CD4-positive, alpha-beta T cell treated with Interleukin-4 for 4 hours (primary cell): ENCODE results near the gene ADARB1.

ENCODE experiments used
- DNase-seq: peaks from one replicate; pipeline ENCODE4 v3.0.0-alpha.2; 2020

Gene ADARB1

DNA sequence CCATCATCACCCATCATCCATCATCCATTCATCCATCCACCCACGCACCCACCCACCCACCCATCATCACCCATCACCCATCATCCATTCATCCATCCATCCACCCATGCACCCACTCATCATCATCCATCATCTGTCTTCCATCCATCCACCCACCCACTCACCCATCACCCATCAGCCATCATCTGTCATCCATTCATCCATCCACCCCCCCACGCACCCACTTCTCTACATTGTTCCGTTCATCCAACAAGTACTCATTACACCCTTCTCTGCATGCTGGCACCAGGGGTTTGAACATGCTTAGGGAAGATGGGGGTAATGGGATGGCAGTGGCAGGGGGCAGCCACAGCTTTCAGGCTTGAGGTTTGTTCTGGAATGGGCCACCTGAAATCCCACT, 82.1 kb downstream of the ADARB1 start:
- no peak for DNase-seq

DNA sequence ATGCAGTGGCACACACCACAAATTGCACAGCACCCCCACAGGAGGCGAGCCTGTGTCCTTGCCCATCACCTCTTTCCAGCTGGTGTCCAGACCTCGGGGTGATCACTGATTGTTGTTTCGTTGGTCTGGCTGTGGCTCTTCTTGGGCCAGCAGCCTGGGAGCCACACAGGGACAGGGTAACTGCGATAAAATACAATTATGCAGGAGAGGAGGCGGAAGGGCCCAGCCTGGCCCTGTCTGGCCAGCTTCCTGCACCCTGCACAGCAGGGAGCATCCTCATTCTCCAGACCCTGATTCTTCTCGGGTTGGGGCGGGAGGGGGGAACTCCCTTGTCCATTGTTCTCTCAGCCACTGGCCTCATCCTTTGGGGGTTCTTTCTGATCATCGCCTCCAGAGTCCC, 83.6 kb downstream of the ADARB1 start:
- DNase-seq, result no peak

DNA sequence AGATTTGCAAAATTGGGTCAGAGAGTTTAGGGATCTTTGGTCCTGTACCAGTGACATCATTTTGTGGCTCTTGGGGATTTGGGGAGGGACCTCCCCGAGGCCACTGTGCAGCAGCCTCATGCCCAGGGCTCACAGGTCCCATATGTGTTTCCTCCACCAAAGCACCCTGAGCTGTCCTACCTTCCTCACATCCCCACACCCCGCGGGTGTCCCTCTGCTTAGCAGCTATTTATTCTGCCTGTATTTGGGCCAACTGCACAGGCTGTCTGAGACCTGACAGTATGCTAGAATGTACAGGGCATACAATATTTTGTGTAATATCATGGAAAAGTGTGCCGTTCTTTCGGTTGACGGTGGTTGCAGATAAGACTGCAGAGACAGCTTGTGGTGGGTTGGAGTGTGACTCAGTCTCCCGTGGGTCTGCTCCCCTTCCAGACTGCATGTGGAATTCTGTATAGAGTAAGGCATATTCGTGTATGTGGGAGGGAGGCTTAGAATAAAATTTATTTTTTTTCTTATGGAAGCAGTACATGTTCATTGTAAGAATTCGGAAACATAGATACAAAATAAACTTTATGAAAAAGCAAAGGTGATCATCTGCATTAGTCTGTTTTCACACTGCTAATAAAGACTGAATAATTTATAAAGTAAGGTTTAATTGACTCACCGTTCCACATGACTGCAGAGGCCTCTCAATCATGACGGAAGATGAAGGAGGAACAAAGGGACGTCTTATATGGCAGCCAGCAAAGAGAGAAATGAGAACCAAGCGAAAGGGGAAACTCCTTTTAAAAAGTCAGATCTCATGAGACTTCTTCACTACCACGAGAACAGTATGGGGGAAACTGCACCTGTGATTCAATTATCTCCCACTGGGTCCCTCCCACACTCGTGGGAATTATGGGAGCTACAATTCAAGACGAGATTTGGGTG, 84.4 kb downstream of the ADARB1 start:
- no peak for DNase-seq

DNA sequence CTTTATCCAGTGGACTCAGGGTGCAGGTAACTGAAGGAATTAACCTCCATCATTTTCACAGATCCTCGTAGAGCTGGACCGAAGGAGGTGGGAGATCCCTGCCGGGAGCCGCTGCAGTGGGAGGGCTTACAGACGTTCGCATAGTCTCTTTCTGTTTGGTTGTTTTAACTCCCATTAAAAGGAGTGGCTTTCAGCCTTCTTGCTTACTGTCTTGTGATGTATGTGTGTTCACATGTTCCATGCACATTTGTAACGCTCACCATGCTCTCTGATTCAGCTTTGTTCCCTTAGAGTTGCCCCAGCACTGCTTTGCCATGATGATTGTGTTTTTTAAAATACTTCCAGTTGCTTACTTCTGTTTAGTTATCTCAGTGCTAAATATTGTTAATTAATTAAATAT, 85.8 kb downstream of the ADARB1 start:
- no peak for DNase-seq

DNA sequence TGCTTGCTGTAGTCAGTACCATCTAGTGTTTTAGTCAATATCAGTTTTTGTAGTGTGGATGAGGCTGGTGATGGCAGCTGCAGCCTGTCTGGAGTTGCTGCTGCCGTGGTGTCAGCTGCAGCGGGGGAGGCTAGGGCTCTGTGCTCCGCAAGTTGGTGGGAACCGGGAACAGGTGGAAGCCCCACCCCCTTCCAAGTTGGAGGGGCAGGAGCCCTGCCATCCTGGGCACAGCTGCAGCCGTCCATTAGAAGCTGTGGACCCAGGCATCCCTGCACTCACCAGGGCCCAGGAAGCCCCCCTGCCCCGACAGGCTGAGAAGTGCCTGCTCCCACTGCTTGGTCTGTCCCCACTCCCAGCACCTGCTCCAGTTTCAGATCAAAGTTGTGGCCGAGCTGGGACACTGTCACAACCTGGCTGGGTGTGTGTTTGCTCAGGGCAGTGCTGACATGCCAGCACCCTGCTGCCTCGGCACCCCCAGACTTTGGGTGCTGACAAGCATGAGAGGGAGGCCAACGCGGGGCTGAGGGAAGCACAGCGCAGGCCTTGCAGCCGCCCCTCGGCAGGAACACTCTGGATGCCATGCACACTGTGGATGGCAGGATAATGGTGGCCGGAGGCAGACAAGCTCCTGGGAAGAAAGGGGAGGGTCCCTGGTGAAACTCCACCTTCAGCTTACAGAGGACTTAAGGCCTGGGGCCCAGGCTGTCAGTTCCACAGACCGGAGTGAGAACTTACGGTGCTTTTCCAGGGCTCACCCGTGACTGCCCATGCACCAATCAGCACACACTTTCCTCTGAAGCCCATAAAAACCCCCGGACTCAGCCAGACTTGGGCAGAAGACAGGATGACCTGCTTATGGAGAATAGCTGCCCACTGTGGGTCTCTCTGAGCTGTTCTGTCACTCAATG, 86.9 kb downstream of the ADARB1 start:
- no peak for DNase-seq

DNA sequence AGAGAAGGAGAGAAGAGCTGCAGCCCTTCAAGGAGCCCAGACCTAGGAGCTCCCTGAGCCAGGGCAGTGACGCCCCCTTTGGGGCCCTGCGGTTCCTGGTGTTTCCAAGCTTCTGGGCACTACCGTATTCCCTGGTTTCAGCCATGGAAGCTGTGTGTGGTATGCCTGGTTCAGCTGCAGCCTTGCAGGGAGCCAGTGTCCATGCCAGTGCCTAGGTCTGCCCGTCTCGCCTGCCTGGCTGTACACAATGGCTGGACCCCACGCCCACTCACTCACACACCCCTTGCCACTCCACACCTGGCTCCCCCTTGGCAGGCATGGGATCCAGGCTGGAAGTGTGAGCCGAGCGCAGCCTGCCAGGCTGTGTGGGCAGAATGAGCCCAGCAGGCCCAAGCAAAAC, 87.7 kb downstream of the ADARB1 start:
- DNase-seq, result no peak

DNA sequence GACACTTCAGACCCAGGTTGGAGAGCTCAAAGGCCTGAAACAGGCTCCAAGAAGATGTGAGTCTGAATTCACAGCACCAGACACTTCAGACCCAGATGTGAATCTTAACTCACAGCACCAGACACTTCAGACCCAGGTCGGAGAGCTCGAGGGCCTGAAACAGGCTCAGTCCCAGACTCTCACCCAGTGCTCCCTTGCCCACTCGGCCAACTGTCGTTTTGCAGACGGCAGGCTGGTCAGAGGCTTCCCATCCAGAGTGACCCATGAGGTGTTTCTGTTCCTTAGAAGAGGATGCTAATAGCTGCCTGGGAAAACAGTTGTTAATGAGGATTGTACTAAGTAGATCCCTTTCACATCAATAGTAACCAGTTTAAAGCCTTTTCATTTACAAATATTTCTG, 88.4 kb downstream of the ADARB1 start:
- no peak for DNase-seq

DNA sequence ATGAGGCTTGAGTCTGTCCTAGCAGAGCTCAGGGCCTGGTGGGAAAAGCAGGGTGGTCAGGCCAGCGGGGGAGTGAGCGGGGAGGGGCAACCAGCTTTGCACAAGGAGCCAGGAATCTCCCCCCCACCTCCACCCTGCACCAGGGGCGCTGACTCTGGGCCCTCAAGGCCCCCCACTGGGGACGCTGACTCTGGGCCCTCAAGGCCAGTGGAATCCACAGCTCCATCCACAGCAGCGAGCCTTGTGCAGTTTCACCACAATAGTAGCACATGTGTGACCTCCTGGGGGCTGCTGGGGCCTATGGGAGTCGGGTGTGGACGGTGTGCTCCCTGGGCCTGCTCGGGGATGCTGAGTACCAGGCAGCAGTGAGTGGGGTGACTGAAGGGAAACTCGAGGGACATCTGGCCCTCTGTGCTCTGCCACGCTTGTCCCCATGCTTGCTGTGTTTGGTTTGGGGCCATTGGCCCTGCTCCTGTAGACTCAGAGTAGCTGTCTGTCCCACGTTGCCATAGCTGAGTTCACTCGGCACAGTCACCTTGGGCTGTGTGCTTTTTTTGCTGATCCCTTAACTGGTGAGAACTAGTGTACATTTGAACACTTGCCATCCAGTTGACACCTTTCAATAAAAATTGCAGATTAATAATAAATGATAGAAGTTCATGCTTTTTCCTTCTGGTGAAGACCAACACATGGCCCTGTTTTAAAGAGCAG, 89.2 kb downstream of the ADARB1 start:
- DNase-seq, result no peak

DNA sequence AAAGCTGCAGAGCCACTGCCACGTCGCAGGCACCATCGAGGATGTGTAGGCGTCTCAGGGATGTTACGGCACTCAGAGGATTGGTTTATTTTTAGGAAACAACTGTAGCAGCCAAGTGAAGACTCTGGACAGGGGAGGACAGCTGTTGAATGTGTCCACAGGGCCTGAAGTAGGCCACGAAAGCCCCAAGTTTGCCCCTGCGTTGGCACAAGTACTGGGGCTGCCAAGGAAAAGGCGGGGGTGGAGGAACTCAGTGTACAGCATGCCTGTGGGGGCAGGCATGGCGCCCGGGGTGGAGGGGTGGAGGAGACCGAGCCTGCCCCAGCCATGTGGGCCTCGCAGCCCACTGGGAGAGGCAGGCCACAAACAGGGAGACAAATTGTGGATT, 89.7 kb downstream of the ADARB1 start:
- DNase-seq, result no peak

DNA sequence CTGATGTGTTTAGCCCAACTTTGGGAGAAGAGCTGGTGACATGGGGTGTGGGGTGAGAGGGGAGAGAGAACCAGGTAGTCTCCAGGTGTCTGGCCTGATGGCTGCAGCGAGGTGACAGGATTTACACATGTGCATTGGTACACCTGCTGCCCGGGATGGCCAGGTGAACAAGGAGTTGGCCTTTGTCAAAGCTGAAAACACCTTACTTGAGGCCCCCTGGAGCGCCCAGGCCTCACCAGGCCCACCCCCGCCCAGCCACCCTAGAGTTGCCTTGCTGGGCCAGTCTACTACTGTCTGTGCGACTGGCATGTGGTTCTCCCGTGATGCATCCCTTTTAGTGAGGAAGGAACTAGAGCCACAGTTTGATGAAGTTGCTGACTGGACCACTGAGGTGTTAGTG, 90.5 kb downstream of the ADARB1 start:
- no peak for DNase-seq

DNA sequence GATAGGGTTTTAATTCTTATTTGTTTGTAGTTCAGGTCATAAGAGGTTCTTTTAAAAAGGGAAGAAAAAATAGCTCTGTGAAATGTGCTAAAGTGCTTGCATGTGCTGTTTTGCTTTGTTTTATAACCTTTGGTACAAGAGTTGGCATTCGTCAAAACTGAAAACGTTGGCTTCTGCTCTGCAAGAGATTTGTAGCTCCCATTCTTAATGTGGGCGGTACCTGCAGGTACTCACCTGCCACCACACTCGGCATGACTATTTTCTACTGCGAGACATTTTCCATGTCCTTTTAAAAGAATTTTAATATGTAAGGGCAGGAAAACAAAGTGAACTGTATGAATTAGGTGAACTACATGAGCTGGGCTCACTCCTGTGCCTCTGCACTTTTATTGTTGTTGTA, 92.6 kb downstream of the ADARB1 start:
- no peak for DNase-seq

DNA sequence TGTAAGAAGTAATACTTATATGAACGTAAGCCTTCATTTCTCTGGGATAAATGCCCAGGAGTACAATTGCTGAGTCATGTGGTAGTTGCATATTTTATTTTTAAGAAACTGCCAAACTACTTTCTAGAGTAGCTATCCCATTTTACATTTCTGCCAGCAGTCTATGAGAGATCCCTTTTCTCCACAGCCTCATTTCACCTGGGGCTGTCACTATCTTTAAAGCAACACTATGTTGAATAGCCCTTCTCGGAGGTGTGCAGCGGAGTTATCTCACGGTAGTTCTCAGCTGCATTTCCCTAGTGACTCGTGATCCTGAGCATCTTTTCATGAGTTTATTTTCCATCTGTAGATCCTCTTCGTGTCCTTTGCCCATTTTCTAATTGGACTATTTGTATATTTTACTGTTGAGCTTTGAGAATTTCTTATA, 93.4 kb downstream of the ADARB1 start:
- DNase-seq, result no peak

DNA sequence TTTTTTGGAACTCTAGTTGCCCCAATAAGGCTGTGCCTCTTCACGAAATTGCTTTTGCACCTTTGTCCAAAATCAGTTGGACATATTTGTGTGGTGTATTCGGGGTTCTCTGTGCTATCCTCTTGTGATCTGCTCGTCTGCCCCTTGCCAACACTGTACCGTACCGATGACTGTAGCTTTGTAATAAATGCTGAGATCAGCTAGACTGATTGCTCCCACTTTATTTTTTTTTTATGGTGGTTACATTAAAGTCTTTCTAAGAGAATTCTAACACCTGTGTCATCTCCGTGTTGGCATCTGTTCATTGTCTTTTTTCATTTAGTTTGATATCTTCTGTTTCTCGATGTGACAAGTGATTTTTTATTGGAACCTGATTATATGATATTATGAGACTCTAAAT, 94.1 kb downstream of the ADARB1 start:
- no peak for DNase-seq

DNA sequence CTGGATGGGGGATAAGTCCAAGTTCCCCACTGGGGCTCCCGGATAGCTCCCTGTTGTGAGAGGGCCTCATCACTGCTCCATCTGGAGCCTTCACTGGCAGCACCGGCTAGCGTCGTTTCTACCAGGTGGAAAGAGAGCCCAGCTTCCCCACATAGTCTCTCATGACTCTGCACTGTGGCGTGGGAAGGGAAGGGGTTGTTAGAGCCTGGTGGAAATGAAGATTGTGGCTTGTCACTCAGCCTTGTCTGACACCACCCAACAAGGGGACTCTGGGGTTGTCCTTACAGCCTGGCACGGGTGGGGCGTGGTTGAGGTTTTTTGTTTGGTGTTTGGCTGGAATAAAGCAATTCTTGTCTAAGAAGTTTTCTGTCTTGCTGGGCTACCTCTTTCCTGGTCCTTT, 94.6 kb downstream of the ADARB1 start:
- DNase-seq, result no peak

DNA sequence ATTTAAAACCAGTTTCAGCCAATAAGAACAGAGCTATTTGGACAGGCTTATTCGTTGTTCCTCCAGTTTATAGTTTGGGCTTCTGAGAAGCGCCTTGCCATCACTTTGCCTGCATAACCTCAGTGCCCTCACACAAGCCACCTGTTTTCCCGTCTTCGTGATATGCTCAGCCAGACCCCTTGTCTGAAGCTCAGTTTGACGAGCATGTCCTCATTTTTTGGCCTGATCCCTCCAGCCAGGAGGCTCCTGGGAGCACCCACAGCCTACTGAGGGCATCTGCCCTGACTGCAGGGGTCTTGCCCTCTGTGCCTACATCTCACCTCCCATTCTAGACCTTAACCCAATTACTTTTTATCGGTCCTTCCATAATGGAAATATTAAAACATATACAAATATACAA, 95.3 kb downstream of the ADARB1 start:
- no peak for DNase-seq

DNA sequence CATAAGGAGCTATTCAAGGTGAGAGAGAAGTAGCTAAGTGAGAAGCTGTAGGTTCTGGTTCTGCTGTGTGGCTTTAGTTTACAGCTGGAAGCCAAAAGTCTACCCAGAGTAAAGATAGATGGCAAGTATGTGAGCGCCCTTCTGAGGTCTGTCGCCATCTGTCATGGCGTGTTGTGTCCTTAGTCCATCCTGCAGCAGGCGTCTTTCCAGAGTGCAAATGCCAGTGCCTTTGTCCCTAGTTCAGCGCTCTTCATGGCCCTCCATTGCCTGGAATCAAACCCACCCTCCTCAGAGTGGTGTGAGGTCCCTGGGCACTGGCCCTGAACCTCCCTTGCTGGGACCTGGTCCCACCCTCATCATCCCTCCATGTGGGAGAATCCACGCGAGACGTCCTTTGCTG, 96.6 kb downstream of the ADARB1 start:
- no peak for DNase-seq

DNA sequence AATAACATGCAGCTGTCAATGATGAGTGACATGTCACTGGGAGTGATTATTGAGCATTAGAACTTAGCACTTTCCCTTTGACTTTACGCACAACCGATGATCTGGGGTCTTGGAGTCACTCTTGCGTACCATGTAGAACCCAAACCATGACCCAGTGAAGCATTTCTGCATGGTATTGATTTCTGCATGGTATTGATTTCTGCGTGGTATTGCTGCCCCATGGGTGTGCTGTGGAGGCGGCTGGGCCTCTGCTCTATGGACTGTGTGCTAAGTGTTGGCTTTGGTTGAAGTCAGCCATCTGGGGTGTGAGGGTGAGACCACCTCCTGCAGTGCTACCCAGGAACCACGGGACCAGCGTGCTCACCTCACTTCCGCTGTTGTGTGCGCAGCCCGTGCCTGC, 98.0 kb downstream of the ADARB1 start:
- no peak for DNase-seq

DNA sequence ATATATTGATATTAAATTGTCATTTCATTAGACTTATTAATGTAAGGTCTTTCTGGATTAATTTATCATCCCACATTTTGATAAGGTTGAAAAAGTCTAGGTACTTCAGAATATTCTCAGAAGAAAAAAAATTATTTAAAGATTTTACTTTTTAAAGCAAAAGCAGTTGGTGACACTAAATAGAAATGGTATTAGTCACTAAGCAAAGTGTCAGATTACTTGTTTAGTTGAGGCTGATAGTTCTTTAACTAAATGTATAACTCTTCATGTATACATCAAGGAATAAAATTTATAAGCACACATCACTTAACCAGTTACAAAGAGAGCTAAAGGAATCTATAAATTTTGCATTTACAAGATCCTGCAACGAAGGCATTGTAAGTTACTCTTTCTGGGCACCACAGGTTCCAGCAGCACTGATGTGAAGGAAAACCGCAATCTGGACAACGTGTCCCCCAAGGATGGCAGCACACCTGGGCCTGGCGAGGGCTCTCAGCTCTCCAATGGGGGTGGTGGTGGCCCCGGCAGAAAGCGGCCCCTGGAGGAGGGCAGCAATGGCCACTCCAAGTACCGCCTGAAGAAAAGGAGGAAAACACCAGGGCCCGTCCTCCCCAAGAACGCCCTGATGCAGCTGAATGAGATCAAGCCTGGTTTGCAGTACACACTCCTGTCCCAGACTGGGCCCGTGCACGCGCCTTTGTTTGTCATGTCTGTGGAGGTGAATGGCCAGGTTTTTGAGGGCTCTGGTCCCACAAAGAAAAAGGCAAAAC, 101.1 kb downstream of the ADARB1 start:
- no peak for DNase-seq

DNA sequence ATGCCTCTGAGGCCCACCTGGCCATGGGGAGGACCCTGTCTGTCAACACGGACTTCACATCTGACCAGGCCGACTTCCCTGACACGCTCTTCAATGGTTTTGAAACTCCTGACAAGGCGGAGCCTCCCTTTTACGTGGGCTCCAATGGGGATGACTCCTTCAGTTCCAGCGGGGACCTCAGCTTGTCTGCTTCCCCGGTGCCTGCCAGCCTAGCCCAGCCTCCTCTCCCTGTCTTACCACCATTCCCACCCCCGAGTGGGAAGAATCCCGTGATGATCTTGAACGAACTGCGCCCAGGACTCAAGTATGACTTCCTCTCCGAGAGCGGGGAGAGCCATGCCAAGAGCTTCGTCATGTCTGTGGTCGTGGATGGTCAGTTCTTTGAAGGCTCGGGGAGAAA, 101.8 kb downstream of the ADARB1 start:
- no peak for DNase-seq

DNA sequence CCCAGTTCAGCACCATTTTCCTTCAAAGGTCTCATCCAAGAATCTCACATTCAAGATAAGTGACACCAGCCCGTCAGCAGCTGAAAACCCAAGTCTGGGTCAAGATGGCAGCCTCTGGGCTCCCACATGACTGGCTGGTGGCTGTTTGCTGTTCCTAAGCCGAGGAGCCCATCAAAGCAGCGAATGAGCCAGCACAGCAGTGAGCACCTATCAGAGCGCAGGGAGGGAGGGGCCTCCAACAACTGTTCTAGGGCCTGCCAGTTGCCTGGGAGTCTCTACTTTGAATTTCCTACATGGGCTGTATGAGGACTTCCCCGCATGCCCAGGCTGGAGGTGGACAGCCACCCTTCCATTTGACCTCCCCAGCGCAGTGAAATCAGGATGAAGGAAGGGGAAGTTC, 102.7 kb downstream of the ADARB1 start:
- no peak for DNase-seq

DNA sequence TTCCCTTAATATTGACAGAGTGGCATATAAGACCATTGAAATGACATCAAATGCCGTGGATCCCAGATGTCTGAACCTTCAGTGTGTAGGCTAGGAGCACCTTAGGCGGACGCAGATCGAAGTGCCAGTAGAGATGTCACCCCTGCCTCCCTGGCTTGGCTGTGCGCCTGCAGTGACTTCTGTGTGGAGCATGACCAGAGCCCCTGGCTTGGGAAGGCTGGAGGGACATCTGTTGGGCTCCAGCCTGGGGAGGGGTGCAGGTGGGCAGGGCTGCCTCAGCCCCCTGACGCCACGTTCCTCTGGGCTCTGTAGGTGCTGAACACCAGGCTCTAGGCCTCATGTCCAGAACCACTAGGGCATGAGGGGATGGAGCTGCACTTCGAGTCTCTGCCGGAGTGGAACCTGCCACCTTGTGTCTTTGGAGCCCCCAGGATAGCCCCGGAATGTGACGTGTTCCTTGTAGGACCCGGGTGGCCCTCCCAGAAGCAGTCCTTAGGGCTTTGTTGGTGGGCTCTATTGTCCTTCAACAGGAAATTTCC, 103.8 kb downstream of the ADARB1 start:
- no peak for DNase-seq

DNA sequence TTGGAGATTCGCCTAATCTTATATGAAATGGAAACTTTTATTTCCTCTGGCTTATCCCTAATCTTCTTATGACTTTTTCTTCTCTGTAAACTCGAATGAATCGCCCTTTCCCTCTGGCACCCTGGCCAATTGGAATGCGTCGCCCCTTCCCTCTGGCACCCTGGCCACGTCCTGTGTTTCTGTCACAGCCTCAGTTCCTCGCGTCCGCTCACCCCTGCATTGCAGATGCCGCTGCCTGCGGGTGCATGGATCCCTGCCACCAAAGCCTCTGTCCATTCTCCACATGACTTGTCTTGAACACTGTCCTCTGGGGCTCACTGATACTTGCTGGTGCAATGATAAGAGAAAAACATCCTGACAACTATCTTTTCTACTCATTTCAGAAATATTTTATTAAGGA, 104.6 kb downstream of the ADARB1 start:
- DNase-seq, result no peak
